AG10803 (cell line): ENCODE results near the gene R3HDML.
A peak's percentile ranks its signal among the peaks of the same experiment; 100 is the strongest.

Source experiments
- DNase-seq: peaks from one replicate; pipeline ENCODE4 v3.0.0; 2010; ENCODE audit warnings: low read depth
- H3K4me3 ChIP-seq: 2 replicates; pipeline ENCODE4 v1.5.1; 2011; ENCODE audit warnings: mild to moderate bottlenecking, low read length, control low read depth
- CTCF ChIP-seq: conservative IDR thresholded peaks from 2 replicates; pipeline ENCODE4 v1.5.1; 2011; ENCODE audit warnings: mild to moderate bottlenecking, low read length, control low read depth, inconsistent platforms

R3HDML gene

DNA sequence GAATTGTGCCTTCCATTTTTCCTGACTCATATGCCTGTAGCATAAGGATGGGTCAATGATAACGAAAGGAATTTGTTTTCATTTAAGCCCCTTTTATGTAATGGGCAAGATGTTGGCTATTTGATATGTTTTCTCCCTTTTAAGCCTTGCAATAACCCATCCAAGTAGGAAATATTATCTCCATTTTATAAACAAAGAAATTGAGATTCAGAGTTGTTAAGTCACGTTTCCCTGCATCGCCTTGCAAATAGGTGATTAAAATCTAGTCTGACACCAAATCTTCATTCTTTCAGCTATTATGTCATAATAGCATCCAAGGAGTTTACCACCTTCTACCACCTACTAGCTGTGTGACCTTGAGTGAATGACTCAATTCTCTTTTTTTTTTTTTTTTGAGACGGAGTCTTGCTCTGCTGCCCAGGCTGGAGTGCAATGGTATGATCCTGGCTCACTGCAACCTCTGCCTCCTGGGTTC, 25.7 kb downstream of the R3HDML start:
- no peak overlapping the region for H3K4me3 ChIP-seq
- TF ChIP-seq CTCF, result no peak
- no peak for DNase-seq

DNA sequence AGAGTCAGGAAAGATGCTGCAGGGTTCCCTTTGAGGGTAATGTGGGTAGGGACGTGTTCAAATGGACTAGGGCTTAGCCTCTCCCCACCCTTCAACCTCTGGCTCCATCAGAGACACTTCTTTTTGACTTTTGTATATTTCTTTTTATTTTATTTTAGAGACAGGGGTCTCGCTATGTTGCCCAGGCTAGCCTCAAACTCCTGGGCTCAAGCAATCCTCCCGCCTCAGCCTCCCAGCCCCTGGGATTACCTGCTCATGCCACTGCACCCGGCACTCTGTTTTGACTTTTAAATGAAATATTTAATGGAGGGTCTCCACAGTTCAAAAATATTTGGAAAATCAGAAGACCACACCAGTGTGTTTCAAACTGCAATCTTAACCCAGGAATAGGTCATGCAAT, 27.2 kb downstream of the R3HDML start:
- DNase-seq, result no peak
- H3K4me3 ChIP-seq, result no peak overlapping the region
- no peak for TF ChIP-seq CTCF

GRCh38 chr20:44364780-44365179, 27.9 kb downstream of the R3HDML start:
- H3K4me3 ChIP-seq, result no peak overlapping the region
- DNase-seq, result no peak
- no peak for TF ChIP-seq CTCF

DNA sequence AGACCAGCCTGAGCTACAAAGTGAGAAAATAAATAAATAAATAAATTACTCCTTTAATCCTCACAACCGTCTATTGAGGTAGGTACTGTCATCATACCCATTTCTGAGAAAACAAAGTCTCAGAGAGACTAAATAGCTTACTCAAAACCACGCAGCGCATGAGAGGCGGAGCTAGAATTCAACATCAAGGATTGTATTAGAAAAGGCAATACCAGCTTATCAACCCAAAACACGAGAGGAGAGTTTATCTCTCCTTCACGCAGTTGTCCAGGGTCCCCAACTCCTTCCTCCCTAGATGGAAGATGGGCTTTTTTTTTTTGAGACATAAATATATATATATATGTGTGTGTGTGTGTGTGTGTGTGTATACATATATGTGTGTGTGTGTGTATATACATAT, 30.9 kb downstream of the R3HDML start:
- no peak overlapping the region for H3K4me3 ChIP-seq
- TF ChIP-seq CTCF, result no peak
- no peak for DNase-seq

GRCh38 chr20:44370639-44371218, 33.9 kb downstream of the R3HDML start:
- no peak for TF ChIP-seq CTCF
- no peak overlapping the region for H3K4me3 ChIP-seq
- no peak for DNase-seq

- no peak for DNase-seq
- TF ChIP-seq CTCF, result no peak
- no peak overlapping the region for H3K4me3 ChIP-seq
Measured at GRCh38 chr20:44382641-44383040, 45.8 kb downstream of the R3HDML start.

- no peak overlapping the region for H3K4me3 ChIP-seq
- DNase-seq, result peak; percentile 48
- TF ChIP-seq CTCF, result peak; percentile 94
Measured at GRCh38 chr20:44384423-44385027, 47.7 kb downstream of the R3HDML start.
